Left renal cortex interstitium (tissue), 4 donors: ENCODE results near the gene NOXO1. TPM values are rescaled to one million over a fixed set of nuclear protein-coding genes. Genes with fewer than 3 reads are reported as not detected.

Experiments
- polyA plus RNA-seq, 4 donors: library from polyadenylated mRNA; unstranded; fragments of 120-200 nt; gene quantifications; one replicate each; pipeline ENCODE4 v1.2.1, GENCODE V29; 2013; ENCODE audit not compliant: insufficient read length in 4 of 4

NOXO1 gene
- polyA plus RNA-seq, 4 donors, result 0.40 to 2.0 (median 1.1) TPM

Other genes with a start within 250 kb of the NOXO1 start
- 10 to 100 TPM; 23.1 to 46.8 (median 37.7) TPM for gene NME3, start 209.9 kb downstream of the NOXO1 start, polyA plus RNA-seq
- gene EME2, start 208.7 kb downstream of the NOXO1 start, polyA plus RNA-seq, result 10 to 100 TPM in 2 of 4 donors, 1 to 10 TPM in 2; 5.4 to 16.4 (median 10.5) TPM
- 100 to 1,000 TPM in 1 of 4 donors, 10 to 100 TPM in 3; 60.4 to 103 (median 78.1) TPM for gene MRPS34, start 208.3 kb downstream of the NOXO1 start, polyA plus RNA-seq
- gene SPSB3, start 198.9 kb downstream of the NOXO1 start, polyA plus RNA-seq, result 10 to 100 TPM; 31.6 to 56.5 (median 48.5) TPM
- gene NUBP2, start 198.5 kb downstream of the NOXO1 start, polyA plus RNA-seq, result 10 to 100 TPM; 35.4 to 69.3 (median 56.4) TPM
- gene IGFALS, start 187.8 kb downstream of the NOXO1 start, polyA plus RNA-seq, result 1 to 10 TPM; 2.4 to 4.3 (median 3.4) TPM
- 10 to 100 TPM; 38.0 to 56.2 (median 49.5) TPM for gene HAGH, start 154.6 kb downstream of the NOXO1 start, polyA plus RNA-seq
- gene FAHD1, start 154.3 kb downstream of the NOXO1 start, polyA plus RNA-seq, result 10 to 100 TPM; 39.8 to 49.5 (median 44.9) TPM
- 1 to 10 TPM in 2 of 4 donors, under 1 TPM in 2; 0.47 to 2.7 (median 1.0) TPM for gene MEIOB, start 109.3 kb downstream of the NOXO1 start, polyA plus RNA-seq
- under 1 TPM; 0.21 to 0.55 (median 0.35) TPM for gene HS3ST6, start 63.1 kb downstream of the NOXO1 start, polyA plus RNA-seq
- 10 to 100 TPM; 63.9 to 79.8 (median 72.1) TPM for gene MSRB1, start 38.3 kb downstream of the NOXO1 start, polyA plus RNA-seq
- under 1 TPM; 0.11 to 0.28 (median 0.15) TPM for gene RPL3L, start 26.8 kb downstream of the NOXO1 start, polyA plus RNA-seq
- 100 to 1,000 TPM; 129 to 144 (median 136) TPM for gene NDUFB10, start 21.9 kb downstream of the NOXO1 start, polyA plus RNA-seq
- gene RPS2, start 16.6 kb downstream of the NOXO1 start, polyA plus RNA-seq, result 1,000 to 10,000 TPM; 1,679 to 2,513 (median 2,183) TPM
- gene RNF151, start 14.6 kb downstream of the NOXO1 start, polyA plus RNA-seq, result not detected
- gene TBL3, start 9.4 kb downstream of the NOXO1 start, polyA plus RNA-seq, result 10 to 100 TPM; 27.8 to 49.6 (median 41.1) TPM
- gene GFER, start 2.7 kb upstream of the NOXO1 start, polyA plus RNA-seq, result 10 to 100 TPM; 20.1 to 31.6 (median 28.5) TPM
- 1 to 10 TPM; 1.8 to 2.4 (median 1.9) TPM for gene SYNGR3, start 8.5 kb upstream of the NOXO1 start, polyA plus RNA-seq
- gene ZNF598, start 28.4 kb upstream of the NOXO1 start, polyA plus RNA-seq, result 10 to 100 TPM; 13.8 to 30.8 (median 26.6) TPM
- 10 to 100 TPM in 2 of 4 donors, 1 to 10 TPM in 2; 3.0 to 16.3 (median 9.7) TPM for gene NPW, start 38.3 kb upstream of the NOXO1 start, polyA plus RNA-seq
- 100 to 1,000 TPM; 103 to 184 (median 146) TPM for gene NHERF2, start 45.4 kb upstream of the NOXO1 start, polyA plus RNA-seq
- 10 to 100 TPM; 15.4 to 29.1 (median 25.3) TPM for gene NTHL1, start 66.4 kb upstream of the NOXO1 start, polyA plus RNA-seq
- 100 to 1,000 TPM; 104 to 188 (median 148) TPM for gene TSC2, start 66.5 kb upstream of the NOXO1 start, polyA plus RNA-seq
- 100 to 1,000 TPM in 2 of 4 donors, 10 to 100 TPM in 2; 48.3 to 128 (median 95.9) TPM for gene PKD1, start 154.4 kb upstream of the NOXO1 start, polyA plus RNA-seq
- gene RAB26, start 167.2 kb upstream of the NOXO1 start, polyA plus RNA-seq, result 1 to 10 TPM; 2.5 to 4.6 (median 3.1) TPM
- 10 to 100 TPM; 42.9 to 63.3 (median 55.5) TPM for gene TRAF7, start 174.3 kb upstream of the NOXO1 start, polyA plus RNA-seq
- gene CASKIN1, start 215.1 kb upstream of the NOXO1 start, polyA plus RNA-seq, result 1 to 10 TPM; 1.4 to 2.8 (median 2.0) TPM
- 10 to 100 TPM; 38.7 to 63.2 (median 46.6) TPM for gene MLST8, start 224.0 kb upstream of the NOXO1 start, polyA plus RNA-seq
- 10 to 100 TPM in 1 of 4 donors, 1 to 10 TPM in 3; 3.5 to 11.6 (median 8.2) TPM for gene BRICD5, start 229.4 kb upstream of the NOXO1 start, polyA plus RNA-seq
- gene PGP, start 233.4 kb upstream of the NOXO1 start, polyA plus RNA-seq, result 10 to 100 TPM; 13.8 to 19.3 (median 17.4) TPM
- gene E4F1, start 242.1 kb upstream of the NOXO1 start, polyA plus RNA-seq, result 10 to 100 TPM; 14.7 to 25.8 (median 22.3) TPM